ENCODE data around the gene CCDC40. TPM values are rescaled to one million over a fixed set of nuclear protein-coding genes. Genes with fewer than 3 reads are reported as not detected.

Gene CCDC40
- total and polyA plus RNA-seq, 10 of the 15 experiments (the other 5 are each of a cell fraction or from before 2014, with no cell fraction given) = 0.06 to 0.10 TPM; not detected in 8

DNA sequence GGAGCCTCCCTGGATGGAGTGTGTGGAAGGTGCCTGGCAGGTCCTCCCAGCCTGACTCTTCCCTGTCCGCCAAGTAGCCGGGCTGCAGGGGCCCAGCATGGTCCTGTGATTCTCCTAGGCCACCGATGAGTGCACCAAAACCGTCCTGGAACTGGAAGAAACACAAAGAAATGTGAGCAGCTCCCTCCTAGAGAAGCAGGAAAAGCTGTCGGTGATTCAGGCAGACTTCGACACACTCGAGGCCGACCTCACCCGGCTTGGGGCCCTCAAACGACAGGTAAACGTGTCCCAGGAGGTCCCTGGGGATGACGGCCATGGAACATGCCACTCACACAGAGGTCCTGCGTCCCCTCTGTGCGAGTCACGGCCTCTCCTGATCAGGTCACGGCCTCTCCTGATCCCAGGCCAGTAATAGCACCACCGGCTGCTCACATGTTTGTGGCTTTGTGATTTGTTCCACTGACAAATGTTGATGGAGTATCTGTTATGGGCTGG lies 60.7 kb downstream of the CCDC40 start:
- POLR2A ChIA-PET = no interaction called here
- WGBS (ENCODE audit: insufficient coverage, insufficient replicate concordance, low lambda C conversion rate, missing lambda C conversion rate) = 30% methylated on average over 17 of the region's 17 CpGs
- peaks cover 14% of the 10 kb centered on the region for H3K4me1 ChIP-seq (ENCODE audit: control insufficient read depth, insufficient read depth, low read length)
- no peaks in the 10 kb centered on the region for H3K9me3 ChIP-seq (replicated peaks; ENCODE audit: control insufficient read depth, insufficient read depth, low read length)
- RAD21 ChIA-PET (ENCODE audit: unreplicated experiment) = no interaction called here
- no peak overlapping the region for H3K27ac ChIP-seq (ENCODE audit: control insufficient read depth, insufficient read depth)
- H4K20me1 ChIP-seq (ENCODE audit: control insufficient read depth, insufficient read depth) = no peaks in the 10 kb centered on the region
- no peak overlapping the region for H3K9ac ChIP-seq (ENCODE audit: control insufficient read depth, insufficient read depth, low read length)
- ATAC-seq = no peak
- no peak overlapping the region for H2AFZ ChIP-seq (ENCODE audit: control insufficient read depth, low read depth, low read length)
- H3K4me3 ChIP-seq = no peak overlapping the region
- SMC1A ChIA-PET (ENCODE audit: uncharacterized antibody, unreplicated experiment) = no interaction called here
- in situ Hi-C loops (cut with MboI) (no loop called here), intact Hi-C loops (cut with micrococcal nuclease; ENCODE audit: unreplicated experiment) (no loop called here)
- no peak for FAIRE-seq
- TF ChIP-seq PML (IDR thresholded peaks at IDR 0.05; ENCODE audit: low read length) = no peak
- no peak for TF ChIP-seq RAD21 (IDR thresholded peaks at IDR 0.05; ENCODE audit: insufficient read depth, low read depth, low read length)
- TF ChIP-seq EP300 (IDR thresholded peaks at IDR 0.05; ENCODE audit: borderline replicate concordance in 1 of 2, control insufficient read depth in 1 of 2, low read depth in 2 of 2, low read length in 2 of 2) = no peak
- TF ChIP-seq POLR2AphosphoS5 (IDR thresholded peaks at IDR 0.05; ENCODE audit: low read length) = no peak
- TF ChIP-seq DPF2 (IDR thresholded peaks at IDR 0.05) = no peak
- TF ChIP-seq ZSCAN29 (IDR thresholded peaks at IDR 0.05) = no peak
- TF ChIP-seq YBX1 (IDR thresholded peaks at IDR 0.05) = no peak
- TF ChIP-seq, protein P1, sequence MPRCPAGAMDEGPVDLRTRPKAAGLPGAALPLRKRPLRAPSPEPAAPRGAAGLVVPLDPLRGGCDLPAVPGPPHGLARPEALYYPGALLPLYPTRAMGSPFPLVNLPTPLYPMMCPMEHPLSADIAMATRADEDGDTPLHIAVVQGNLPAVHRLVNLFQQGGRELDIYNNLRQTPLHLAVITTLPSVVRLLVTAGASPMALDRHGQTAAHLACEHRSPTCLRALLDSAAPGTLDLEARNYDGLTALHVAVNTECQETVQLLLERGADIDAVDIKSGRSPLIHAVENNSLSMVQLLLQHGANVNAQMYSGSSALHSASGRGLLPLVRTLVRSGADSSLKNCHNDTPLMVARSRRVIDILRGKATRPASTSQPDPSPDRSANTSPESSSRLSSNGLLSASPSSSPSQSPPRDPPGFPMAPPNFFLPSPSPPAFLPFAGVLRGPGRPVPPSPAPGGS (IDR thresholded peaks at IDR 0.05; ENCODE audit: borderline replicate concordance, insufficient read depth, low read depth, low read length, poor library complexity, severe bottlenecking) = no peak
- TF ChIP-seq, protein P2, sequence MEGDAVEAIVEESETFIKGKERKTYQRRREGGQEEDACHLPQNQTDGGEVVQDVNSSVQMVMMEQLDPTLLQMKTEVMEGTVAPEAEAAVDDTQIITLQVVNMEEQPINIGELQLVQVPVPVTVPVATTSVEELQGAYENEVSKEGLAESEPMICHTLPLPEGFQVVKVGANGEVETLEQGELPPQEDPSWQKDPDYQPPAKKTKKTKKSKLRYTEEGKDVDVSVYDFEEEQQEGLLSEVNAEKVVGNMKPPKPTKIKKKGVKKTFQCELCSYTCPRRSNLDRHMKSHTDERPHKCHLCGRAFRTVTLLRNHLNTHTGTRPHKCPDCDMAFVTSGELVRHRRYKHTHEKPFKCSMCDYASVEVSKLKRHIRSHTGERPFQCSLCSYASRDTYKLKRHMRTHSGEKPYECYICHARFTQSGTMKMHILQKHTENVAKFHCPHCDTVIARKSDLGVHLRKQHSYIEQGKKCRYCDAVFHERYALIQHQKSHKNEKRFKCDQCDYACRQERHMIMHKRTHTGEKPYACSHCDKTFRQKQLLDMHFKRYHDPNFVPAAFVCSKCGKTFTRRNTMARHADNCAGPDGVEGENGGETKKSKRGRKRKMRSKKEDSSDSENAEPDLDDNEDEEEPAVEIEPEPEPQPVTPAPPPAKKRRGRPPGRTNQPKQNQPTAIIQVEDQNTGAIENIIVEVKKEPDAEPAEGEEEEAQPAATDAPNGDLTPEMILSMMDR (IDR thresholded peaks at IDR 0.05 in 2 of 3, conservative IDR thresholded peaks at IDR 0.05 in 1 of 3; ENCODE audit: control insufficient read depth in 2 of 3, extremely low read depth in 1 of 3, insufficient read depth in 1 of 3, low read depth in 3 of 3, low read length in 3 of 3) = no peak
- no peak for TF ChIP-seq MXI1 (IDR thresholded peaks at IDR 0.05; ENCODE audit: low read depth, low read length)
- H3K79me2 ChIP-seq (ENCODE audit: control insufficient read depth, insufficient read depth, low read length) = no peaks in the 10 kb centered on the region; the same call in 1 of the 2 replicates
- H3K4me2 ChIP-seq (ENCODE audit: control insufficient read depth, insufficient read depth) = no peak overlapping the region
- H3K27me3 ChIP-seq (replicated peaks in 1 of 2; ENCODE audit: control insufficient read depth in 2 of 2, insufficient read depth in 2 of 2, low read length in 1 of 2) = no peaks in the 10 kb centered on the region
- BruUV-seq (replicated peaks) = no TSS peak
- DNase-seq (ENCODE audit: low read depth, low spot score) = no peak
- no peaks in the 10 kb centered on the region for H3K36me3 ChIP-seq (ENCODE audit: control insufficient read depth in 2 of 2, insufficient read depth in 2 of 2, low read length in 1 of 2)
- CTCF ChIA-PET = no interaction called here
